ENCODE results near the gene NCAN. TPM values are rescaled to one million over a fixed set of nuclear protein-coding genes. Genes with fewer than 3 reads are reported as not detected.
A peak's percentile ranks its signal among the peaks of the same experiment; 100 is the strongest.

Gene NCAN
- total RNA-seq, 1 experiment from 2014 or later = 3.0 TPM

- TF ChIP-seq, protein P1, sequence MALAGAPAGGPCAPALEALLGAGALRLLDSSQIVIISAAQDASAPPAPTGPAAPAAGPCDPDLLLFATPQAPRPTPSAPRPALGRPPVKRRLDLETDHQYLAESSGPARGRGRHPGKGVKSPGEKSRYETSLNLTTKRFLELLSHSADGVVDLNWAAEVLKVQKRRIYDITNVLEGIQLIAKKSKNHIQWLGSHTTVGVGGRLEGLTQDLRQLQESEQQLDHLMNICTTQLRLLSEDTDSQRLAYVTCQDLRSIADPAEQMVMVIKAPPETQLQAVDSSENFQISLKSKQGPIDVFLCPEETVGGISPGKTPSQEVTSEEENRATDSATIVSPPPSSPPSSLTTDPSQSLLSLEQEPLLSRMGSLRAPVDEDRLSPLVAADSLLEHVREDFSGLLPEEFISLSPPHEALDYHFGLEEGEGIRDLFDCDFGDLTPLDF (CRISPR knock-in tag; IDR thresholded peaks at IDR 0.05) = 0 out of 2 replicates have a peak, but pooled peaks have one; percentile 59
- peak; percentile 34; the same call in 1 of the 2 replicates for TF ChIP-seq USF1 (CRISPR knock-in tag; IDR thresholded peaks at IDR 0.05)
- TF ChIP-seq, protein P2, sequence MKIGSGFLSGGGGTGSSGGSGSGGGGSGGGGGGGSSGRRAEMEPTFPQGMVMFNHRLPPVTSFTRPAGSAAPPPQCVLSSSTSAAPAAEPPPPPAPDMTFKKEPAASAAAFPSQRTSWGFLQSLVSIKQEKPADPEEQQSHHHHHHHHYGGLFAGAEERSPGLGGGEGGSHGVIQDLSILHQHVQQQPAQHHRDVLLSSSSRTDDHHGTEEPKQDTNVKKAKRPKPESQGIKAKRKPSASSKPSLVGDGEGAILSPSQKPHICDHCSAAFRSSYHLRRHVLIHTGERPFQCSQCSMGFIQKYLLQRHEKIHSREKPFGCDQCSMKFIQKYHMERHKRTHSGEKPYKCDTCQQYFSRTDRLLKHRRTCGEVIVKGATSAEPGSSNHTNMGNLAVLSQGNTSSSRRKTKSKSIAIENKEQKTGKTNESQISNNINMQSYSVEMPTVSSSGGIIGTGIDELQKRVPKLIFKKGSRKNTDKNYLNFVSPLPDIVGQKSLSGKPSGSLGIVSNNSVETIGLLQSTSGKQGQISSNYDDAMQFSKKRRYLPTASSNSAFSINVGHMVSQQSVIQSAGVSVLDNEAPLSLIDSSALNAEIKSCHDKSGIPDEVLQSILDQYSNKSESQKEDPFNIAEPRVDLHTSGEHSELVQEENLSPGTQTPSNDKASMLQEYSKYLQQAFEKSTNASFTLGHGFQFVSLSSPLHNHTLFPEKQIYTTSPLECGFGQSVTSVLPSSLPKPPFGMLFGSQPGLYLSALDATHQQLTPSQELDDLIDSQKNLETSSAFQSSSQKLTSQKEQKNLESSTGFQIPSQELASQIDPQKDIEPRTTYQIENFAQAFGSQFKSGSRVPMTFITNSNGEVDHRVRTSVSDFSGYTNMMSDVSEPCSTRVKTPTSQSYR (CRISPR knock-in tag; IDR thresholded peaks at IDR 0.05) = peak; percentile 12; the same call in 1 of the 2 replicates
- TF ChIP-seq, protein P3, sequence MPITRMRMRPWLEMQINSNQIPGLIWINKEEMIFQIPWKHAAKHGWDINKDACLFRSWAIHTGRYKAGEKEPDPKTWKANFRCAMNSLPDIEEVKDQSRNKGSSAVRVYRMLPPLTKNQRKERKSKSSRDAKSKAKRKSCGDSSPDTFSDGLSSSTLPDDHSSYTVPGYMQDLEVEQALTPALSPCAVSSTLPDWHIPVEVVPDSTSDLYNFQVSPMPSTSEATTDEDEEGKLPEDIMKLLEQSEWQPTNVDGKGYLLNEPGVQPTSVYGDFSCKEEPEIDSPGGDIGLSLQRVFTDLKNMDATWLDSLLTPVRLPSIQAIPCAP (CRISPR knock-in tag; IDR thresholded peaks at IDR 0.05) = 0 out of 2 replicates have a peak, but pooled peaks have one; percentile 23
- TF ChIP-seq HMGA2 (CRISPR knock-in tag; IDR thresholded peaks at IDR 0.05) = no peak
- no peak for TF ChIP-seq ZNF317 (CRISPR knock-in tag; IDR thresholded peaks at IDR 0.05; ENCODE audit: borderline replicate concordance, low read depth)
- TF ChIP-seq TCF7 (CRISPR knock-in tag; IDR thresholded peaks at IDR 0.05; ENCODE audit: low read depth) = no peak
- TF ChIP-seq ESRRA (CRISPR knock-in tag; IDR thresholded peaks at IDR 0.05; ENCODE audit: borderline replicate concordance) = peak; percentile 71; the same call in 1 of the 2 replicates
- TF ChIP-seq EMX1 (CRISPR knock-in tag; IDR thresholded peaks at IDR 0.05) = no peak
Measured at GRCh38 chr19:19261350-19262189, 49.8 kb downstream of the NCAN start (continued).

- peak; percentile 42 for ATAC-seq
- Mint-ChIP-seq H3K4me3 (peak overlapping the region; percentile 79), H3K27ac (no peak overlapping the region), H3K27me3 (ENCODE audit: low read depth) (peaks cover 57% of the 10 kb centered on the region), H3K9me3 (no peaks in the 10 kb centered on the region), H3K36me3 (0 out of 2 replicates have a peak, but pooled peaks cover 3% of the 10 kb centered on the region), H3K4me1 (peaks cover 22% of the 10 kb centered on the region)
- ChIA-PET CTCF (interaction anchor here (0.6 to 3.0 kb wide), 8 partner anchors 37 to 80 kb away, joined by 3 to 12 read pairs (median 4); no protein-coding TSS in a partner anchor), POLR2A (no interaction called here)
- DNase-seq (ENCODE audit: low spot score) = peak; percentile 64
- no peak for TF ChIP-seq TP53 (CRISPR knock-in tag; IDR thresholded peaks at IDR 0.05)
- TF ChIP-seq, protein P4, sequence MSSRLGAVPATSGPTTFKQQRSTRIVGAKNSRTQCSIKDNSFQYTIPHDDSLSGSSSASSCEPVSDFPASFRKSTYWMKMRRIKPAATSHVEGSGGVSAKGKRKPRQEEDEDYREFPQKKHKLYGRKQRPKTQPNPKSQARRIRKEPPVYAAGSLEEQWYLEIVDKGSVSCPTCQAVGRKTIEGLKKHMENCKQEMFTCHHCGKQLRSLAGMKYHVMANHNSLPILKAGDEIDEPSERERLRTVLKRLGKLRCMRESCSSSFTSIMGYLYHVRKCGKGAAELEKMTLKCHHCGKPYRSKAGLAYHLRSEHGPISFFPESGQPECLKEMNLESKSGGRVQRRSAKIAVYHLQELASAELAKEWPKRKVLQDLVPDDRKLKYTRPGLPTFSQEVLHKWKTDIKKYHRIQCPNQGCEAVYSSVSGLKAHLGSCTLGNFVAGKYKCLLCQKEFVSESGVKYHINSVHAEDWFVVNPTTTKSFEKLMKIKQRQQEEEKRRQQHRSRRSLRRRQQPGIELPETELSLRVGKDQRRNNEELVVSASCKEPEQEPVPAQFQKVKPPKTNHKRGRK (CRISPR knock-in tag; IDR thresholded peaks at IDR 0.05; ENCODE audit: borderline replicate concordance) = 0 out of 2 replicates have a peak, but pooled peaks have one; percentile 88
- no peak for TF ChIP-seq ZNF219 (CRISPR knock-in tag; IDR thresholded peaks at IDR 0.05; ENCODE audit: borderline replicate concordance)
- 0 out of 2 replicates have a peak, but pooled peaks have one; percentile 8 for TF ChIP-seq GTF2I (CRISPR knock-in tag; conservative IDR thresholded peaks at IDR 0.05)
- peak; percentile 70; the same call in 1 of the 2 replicates for TF ChIP-seq NFE2L1 (CRISPR knock-in tag; IDR thresholded peaks at IDR 0.05)
- TF ChIP-seq, protein P5, sequence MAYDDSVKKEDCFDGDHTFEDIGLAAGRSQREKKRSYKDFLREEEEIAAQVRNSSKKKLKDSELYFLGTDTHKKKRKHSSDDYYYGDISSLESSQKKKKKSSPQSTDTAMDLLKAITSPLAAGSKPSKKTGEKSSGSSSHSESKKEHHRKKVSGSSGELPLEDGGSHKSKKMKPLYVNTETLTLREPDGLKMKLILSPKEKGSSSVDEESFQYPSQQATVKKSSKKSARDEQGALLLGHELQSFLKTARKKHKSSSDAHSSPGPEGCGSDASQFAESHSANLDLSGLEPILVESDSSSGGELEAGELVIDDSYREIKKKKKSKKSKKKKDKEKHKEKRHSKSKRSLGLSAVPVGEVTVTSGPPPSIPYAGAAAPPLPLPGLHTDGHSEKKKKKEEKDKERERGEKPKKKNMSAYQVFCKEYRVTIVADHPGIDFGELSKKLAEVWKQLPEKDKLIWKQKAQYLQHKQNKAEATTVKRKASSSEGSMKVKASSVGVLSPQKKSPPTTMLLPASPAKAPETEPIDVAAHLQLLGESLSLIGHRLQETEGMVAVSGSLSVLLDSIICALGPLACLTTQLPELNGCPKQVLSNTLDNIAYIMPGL (CRISPR knock-in tag; IDR thresholded peaks at IDR 0.05) = peak; percentile 35; the same call in 1 of the 2 replicates
- TF ChIP-seq TCF7 (CRISPR knock-in tag; IDR thresholded peaks at IDR 0.05; ENCODE audit: low read depth) = 0 out of 2 replicates have a peak, but pooled peaks have one; percentile 47
Measured at GRCh38 chr19:19262190-19263057, 50.7 kb downstream of the NCAN start.
